ENCODE results near the gene TLE2. TPM values are rescaled to one million over a fixed set of nuclear protein-coding genes. Genes with fewer than 3 reads are reported as not detected.
"Not testable (repeated sequence)": the region's sequence is repeated elsewhere in the genome, so short reads cannot be mapped to it uniquely, and the experiment has no call there.

Gene TLE2
- total RNA-seq, 1 experiment from 2014 or later = not detected

DNA sequence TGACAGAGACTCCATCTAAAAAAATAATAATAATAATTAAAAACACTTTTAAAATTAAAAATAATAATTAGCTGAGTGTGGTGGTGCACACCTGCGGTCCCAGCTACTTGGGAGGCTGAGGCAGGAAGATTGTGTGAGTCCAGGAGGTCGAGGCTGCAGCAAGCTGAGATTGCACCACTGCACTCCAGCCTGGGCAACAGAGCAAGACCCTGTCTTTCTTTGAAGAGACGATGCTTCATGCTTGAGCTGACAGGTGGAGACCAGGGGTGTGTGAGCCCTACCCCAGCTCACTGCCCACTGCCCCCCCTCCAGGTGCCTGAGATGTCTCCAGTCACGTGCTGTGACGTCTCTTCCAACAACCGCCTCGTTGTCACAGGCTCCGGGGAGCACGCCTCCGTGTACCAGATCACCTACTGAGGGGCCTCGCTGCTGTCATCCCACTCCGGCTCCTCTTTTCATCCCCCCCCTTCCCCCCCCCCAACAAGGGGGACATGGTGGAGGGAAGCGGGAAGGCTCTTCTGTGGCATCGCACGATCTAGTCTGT, 34.4 kb downstream of the TLE2 start:
- no peaks in the 10 kb centered on the region for H3K4me1 ChIP-seq (ENCODE audit: low read length)
- H3K4me2 ChIP-seq (ENCODE audit: low read depth, low read length, poor library complexity, severe bottlenecking) = no peak overlapping the region
- no peaks in the 10 kb centered on the region for H3K9me2 ChIP-seq (replicated peaks; ENCODE audit: insufficient read depth, low read length)
- H3K4me3 ChIP-seq (ENCODE audit: low read length) = no peak overlapping the region
- no peak overlapping the region for H3K9ac ChIP-seq (ENCODE audit: low read length)
- H2AFZ ChIP-seq (ENCODE audit: low read length) = no peak overlapping the region
- DNase-seq = no peak
- no peak overlapping the region for H3K27ac ChIP-seq (ENCODE audit: low read length)
- H3K36me3 ChIP-seq (ENCODE audit: insufficient read depth, low read length) = no peaks in the 10 kb centered on the region
- no peaks in the 10 kb centered on the region for H3K79me2 ChIP-seq (ENCODE audit: low read length)
- no peaks in the 10 kb centered on the region for H3K9me3 ChIP-seq (ENCODE audit: low read length)
- H3K27me3 ChIP-seq (ENCODE audit: low read length) = no peaks in the 10 kb centered on the region
- no peaks in the 10 kb centered on the region for H4K20me1 ChIP-seq (ENCODE audit: insufficient read depth, low read depth, low read length)

DNA sequence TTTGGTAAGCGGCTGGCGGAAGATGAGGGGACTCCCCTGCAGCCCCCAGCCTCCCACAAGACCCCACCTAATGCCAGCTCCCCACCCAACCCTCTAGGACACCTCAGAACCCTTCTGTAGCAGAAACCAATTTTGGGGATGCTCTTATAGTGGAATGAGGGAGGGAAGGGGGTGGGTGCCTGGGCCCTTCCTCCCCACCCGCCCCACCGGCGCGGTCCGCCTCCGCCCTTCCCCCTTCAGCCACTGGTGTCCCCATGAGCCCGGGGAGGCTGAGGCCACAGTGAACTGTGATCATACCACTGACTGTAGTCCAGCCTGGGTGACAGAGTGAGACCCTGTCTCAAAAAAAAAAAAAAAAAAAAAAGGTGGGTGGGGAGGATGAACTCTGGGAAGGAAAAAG, 35.5 kb downstream of the TLE2 start:
- no peak overlapping the region for H3K9ac ChIP-seq (ENCODE audit: low read length)
- H3K27me3 ChIP-seq (ENCODE audit: low read length) = no peaks in the 10 kb centered on the region
- no peak overlapping the region for H3K4me3 ChIP-seq (ENCODE audit: low read length)
- no peaks in the 10 kb centered on the region for H3K4me1 ChIP-seq (ENCODE audit: low read length)
- H4K20me1 ChIP-seq (ENCODE audit: insufficient read depth, low read depth, low read length) = no peaks in the 10 kb centered on the region
- H3K79me2 ChIP-seq (ENCODE audit: low read length) = no peaks in the 10 kb centered on the region
- H3K4me2 ChIP-seq (ENCODE audit: low read depth, low read length, poor library complexity, severe bottlenecking) = no peak overlapping the region
- H3K9me3 ChIP-seq (ENCODE audit: low read length) = no peaks in the 10 kb centered on the region
- no peak overlapping the region for H2AFZ ChIP-seq (ENCODE audit: low read length)
- no peak overlapping the region for H3K27ac ChIP-seq (ENCODE audit: low read length)
- no peaks in the 10 kb centered on the region for H3K36me3 ChIP-seq (ENCODE audit: insufficient read depth, low read length)
- no peak for DNase-seq
- no peaks in the 10 kb centered on the region for H3K9me2 ChIP-seq (replicated peaks; ENCODE audit: insufficient read depth, low read length)

DNA sequence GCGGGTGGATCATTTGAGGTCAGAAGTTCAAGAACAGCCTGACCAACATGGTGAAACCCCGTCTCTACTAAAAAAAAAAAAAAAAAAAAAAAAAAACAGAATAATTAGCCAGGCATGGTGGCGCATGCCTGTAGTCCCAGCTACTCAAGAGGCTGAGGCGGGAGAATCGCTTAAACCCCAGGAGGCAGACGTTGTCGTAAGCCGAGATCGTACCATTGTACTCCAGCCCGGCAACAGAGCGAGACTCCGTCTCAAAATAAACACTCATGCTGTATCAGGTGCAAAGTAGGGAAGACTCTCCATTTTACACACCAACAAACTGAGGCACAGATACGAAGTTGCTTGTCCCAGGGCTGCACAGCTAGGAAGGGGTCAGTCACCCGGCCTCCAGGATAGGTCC, 36.1 kb downstream of the TLE2 start:
- Histone ChIP-seq H3K4me1 (ENCODE audit: low read length) (no peaks in the 10 kb centered on the region), H3K9me2 (replicated peaks; ENCODE audit: insufficient read depth, low read length) (no peaks in the 10 kb centered on the region), H3K9ac (ENCODE audit: low read length) (no peak overlapping the region), H3K4me3 (ENCODE audit: low read length) (no peak overlapping the region), H3K36me3 (ENCODE audit: insufficient read depth, low read length) (no peaks in the 10 kb centered on the region), H3K79me2 (ENCODE audit: low read length) (no peaks in the 10 kb centered on the region), H3K27me3 (ENCODE audit: low read length) (no peaks in the 10 kb centered on the region), H3K9me3 (ENCODE audit: low read length) (no peaks in the 10 kb centered on the region), H3K27ac (ENCODE audit: low read length) (no peak overlapping the region), H2AFZ (ENCODE audit: low read length) (no peak overlapping the region), H3K4me2 (ENCODE audit: low read depth, low read length, poor library complexity, severe bottlenecking) (no peak overlapping the region), H4K20me1 (ENCODE audit: insufficient read depth, low read depth, low read length) (no peaks in the 10 kb centered on the region)
- no peak for DNase-seq

DNA sequence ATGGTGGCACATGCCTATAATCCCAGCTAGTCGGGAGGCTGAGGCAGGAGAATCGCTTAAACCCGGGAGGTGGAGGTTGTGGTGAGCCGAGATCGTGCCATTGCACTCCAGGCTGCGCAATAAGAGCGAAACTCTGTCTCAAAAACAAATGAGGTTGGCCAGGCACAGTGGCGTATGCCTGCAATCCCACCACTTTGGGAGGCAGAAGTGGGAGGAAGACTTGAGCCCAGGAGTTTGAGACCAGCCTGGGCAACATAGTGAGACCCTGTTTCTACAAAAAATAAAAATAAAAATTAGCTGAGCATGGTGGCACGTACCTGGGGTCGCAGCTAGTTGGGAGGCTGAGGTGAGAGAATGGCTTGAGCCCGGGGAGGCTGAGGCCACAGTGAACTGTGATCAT, 36.7 kb downstream of the TLE2 start:
- not testable (repeated sequence) for H3K27ac ChIP-seq (ENCODE audit: low read length); H3K9ac ChIP-seq (ENCODE audit: low read length); H3K4me1 ChIP-seq (ENCODE audit: low read length); H3K27me3 ChIP-seq (ENCODE audit: low read length); H3K4me2 ChIP-seq (ENCODE audit: low read depth, low read length, poor library complexity, severe bottlenecking); H3K9me3 ChIP-seq (ENCODE audit: low read length); H2AFZ ChIP-seq (ENCODE audit: low read length); DNase-seq; H3K79me2 ChIP-seq (ENCODE audit: low read length); H3K9me2 ChIP-seq (replicated peaks; ENCODE audit: insufficient read depth, low read length); H3K4me3 ChIP-seq (ENCODE audit: low read length); H3K36me3 ChIP-seq (ENCODE audit: insufficient read depth, low read length); H4K20me1 ChIP-seq (ENCODE audit: insufficient read depth, low read depth, low read length)

DNA sequence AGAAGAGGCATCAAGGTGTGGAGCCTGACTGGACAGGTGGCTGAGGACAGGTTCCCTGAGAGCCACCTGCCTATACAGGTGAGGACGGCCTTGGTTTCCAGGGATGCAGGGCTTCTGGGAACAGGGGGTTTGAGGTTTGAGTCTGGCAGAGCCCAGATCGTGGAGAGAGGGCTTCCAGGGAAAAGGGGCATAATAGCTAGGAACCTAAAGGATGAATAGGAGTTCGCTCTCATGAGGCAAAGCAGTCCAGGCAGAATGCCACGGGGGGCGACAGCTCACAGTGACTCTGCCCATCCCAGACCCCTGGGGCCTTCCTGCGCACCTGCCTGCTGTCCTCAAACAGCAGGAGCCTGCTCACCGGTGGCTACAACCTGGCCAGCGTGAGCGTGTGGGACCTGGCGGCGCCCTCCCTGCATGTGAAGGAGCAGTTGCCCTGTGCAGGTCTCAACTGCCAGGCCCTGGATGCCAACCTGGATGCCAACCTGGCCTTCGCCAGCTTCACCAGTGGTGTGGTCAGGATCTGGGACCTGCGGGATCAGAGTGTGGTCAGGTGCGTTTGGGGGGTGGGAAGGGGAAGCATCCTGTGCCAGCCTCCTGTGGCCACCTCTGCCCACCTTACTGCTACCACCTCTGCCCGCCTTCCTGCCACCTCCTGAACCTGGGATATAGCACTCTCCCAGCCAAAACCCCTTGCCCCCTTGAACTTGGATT, 39.7 kb downstream of the TLE2 start:
- H3K79me2 ChIP-seq (ENCODE audit: low read length) = no peaks in the 10 kb centered on the region
- DNase-seq = no peak
- H3K27ac ChIP-seq (ENCODE audit: low read length) = no peak overlapping the region
- H2AFZ ChIP-seq (ENCODE audit: low read length) = no peak overlapping the region
- H3K36me3 ChIP-seq (ENCODE audit: insufficient read depth, low read length) = no peaks in the 10 kb centered on the region
- H4K20me1 ChIP-seq (ENCODE audit: insufficient read depth, low read depth, low read length) = no peaks in the 10 kb centered on the region
- no peaks in the 10 kb centered on the region for H3K9me2 ChIP-seq (replicated peaks; ENCODE audit: insufficient read depth, low read length)
- no peaks in the 10 kb centered on the region for H3K9me3 ChIP-seq (ENCODE audit: low read length)
- no peak overlapping the region for H3K9ac ChIP-seq (ENCODE audit: low read length)
- H3K4me3 ChIP-seq (ENCODE audit: low read length) = no peak overlapping the region
- no peaks in the 10 kb centered on the region for H3K4me1 ChIP-seq (ENCODE audit: low read length)
- H3K4me2 ChIP-seq (ENCODE audit: low read depth, low read length, poor library complexity, severe bottlenecking) = no peak overlapping the region
- no peaks in the 10 kb centered on the region for H3K27me3 ChIP-seq (ENCODE audit: low read length)

DNA sequence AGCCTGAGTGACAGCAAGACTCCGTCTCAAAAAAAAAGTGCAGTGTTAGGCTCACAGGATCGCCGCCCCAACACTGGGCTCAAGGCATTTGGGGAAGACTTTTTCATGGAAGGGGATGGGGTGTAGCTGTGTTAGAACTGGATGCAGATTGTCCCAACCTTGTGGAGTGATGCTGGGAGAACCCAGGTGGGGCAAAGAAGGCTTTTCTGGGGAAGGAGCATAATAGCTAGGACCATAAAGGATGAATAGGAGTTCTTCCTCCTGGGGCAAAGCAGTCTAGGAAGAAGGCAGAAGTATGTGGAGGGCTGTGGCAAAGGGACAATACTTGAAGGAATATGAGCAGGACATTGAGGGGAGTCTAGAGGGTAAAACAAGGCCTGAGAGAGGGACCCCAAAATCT, 40.5 kb downstream of the TLE2 start:
- no peak overlapping the region for H3K27ac ChIP-seq (ENCODE audit: low read length)
- no peaks in the 10 kb centered on the region for H3K36me3 ChIP-seq (ENCODE audit: insufficient read depth, low read length)
- no peaks in the 10 kb centered on the region for H3K9me2 ChIP-seq (replicated peaks; ENCODE audit: insufficient read depth, low read length)
- no peak overlapping the region for H3K9ac ChIP-seq (ENCODE audit: low read length)
- H4K20me1 ChIP-seq (ENCODE audit: insufficient read depth, low read depth, low read length) = no peaks in the 10 kb centered on the region
- peaks cover 8% of the 10 kb centered on the region for H3K4me1 ChIP-seq (ENCODE audit: low read length)
- H3K27me3 ChIP-seq (ENCODE audit: low read length) = no peaks in the 10 kb centered on the region
- H3K4me3 ChIP-seq (ENCODE audit: low read length) = no peak overlapping the region
- H2AFZ ChIP-seq (ENCODE audit: low read length) = no peak overlapping the region
- no peak for DNase-seq
- H3K9me3 ChIP-seq (ENCODE audit: low read length) = no peaks in the 10 kb centered on the region
- no peaks in the 10 kb centered on the region for H3K79me2 ChIP-seq (ENCODE audit: low read length)
- H3K4me2 ChIP-seq (ENCODE audit: low read depth, low read length, poor library complexity, severe bottlenecking) = no peak overlapping the region

DNA sequence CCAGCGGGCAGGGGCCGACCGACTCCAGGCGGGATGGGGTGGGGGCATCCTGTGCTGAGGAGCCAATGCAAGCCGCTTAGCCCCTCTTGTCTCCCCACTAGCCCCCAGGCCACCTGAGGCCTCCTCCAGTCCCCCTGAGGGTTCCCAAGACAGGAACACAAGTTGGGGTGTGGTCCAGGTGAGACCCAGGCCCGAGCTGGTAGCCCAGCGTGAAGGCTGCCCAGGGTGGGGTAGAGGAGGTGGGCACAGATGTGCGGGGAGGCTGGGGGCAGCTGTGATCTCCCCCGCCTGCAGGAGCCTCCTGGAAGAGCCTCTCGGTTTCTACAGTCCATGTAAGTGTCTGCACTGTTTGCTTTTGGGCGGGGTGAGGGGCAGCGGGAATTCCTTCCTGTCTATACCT, 41.3 kb downstream of the TLE2 start:
- no peaks in the 10 kb centered on the region for H3K9me2 ChIP-seq (replicated peaks; ENCODE audit: insufficient read depth, low read length)
- no peaks in the 10 kb centered on the region for H3K9me3 ChIP-seq (ENCODE audit: low read length)
- no peaks in the 10 kb centered on the region for H4K20me1 ChIP-seq (ENCODE audit: insufficient read depth, low read depth, low read length)
- no peak overlapping the region for H2AFZ ChIP-seq (ENCODE audit: low read length)
- H3K79me2 ChIP-seq (ENCODE audit: low read length) = no peaks in the 10 kb centered on the region
- no peaks in the 10 kb centered on the region for H3K36me3 ChIP-seq (ENCODE audit: insufficient read depth, low read length)
- H3K9ac ChIP-seq (ENCODE audit: low read length) = no peak overlapping the region
- H3K27me3 ChIP-seq (ENCODE audit: low read length) = no peaks in the 10 kb centered on the region
- H3K4me3 ChIP-seq (ENCODE audit: low read length) = no peak overlapping the region
- H3K4me2 ChIP-seq (ENCODE audit: low read depth, low read length, poor library complexity, severe bottlenecking) = no peak overlapping the region
- H3K27ac ChIP-seq (ENCODE audit: low read length) = no peak overlapping the region
- peaks cover 8% of the 10 kb centered on the region for H3K4me1 ChIP-seq (ENCODE audit: low read length)
- no peak for DNase-seq

DNA sequence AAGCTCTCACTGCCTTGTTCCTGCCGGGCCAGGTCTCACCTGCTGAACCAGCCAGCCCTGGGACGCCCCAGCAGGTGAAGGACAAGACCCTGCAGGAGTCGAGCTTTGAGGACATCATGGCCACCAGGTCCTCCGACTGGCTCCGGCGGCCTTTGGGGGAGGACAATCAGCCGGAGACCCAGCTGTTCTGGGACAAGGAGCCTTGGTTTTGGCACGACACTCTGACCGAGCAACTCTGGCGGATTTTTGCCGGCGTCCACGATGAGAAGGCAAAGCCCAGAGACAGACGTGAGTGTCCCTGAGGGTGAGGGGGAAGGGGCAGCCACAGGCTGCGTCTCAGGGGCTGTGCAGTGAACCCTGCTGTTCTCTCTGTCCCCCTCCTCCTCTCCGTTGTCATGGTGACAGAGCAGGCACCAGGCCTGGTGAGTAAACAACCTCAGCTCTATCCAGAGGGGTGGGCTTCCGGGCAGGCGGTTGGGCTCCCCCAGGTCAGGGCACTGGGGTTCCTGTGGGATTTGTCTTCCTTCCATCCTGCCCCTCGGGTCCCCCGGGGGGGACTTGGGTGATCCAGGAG, 42.0 kb downstream of the TLE2 start:
- Histone ChIP-seq H3K4me1 (ENCODE audit: low read length) (peaks cover 8% of the 10 kb centered on the region), H4K20me1 (ENCODE audit: insufficient read depth, low read depth, low read length) (no peaks in the 10 kb centered on the region), H3K36me3 (ENCODE audit: insufficient read depth, low read length) (no peaks in the 10 kb centered on the region), H3K4me2 (ENCODE audit: low read depth, low read length, poor library complexity, severe bottlenecking) (no peak overlapping the region), H3K9me3 (ENCODE audit: low read length) (no peaks in the 10 kb centered on the region), H3K4me3 (ENCODE audit: low read length) (no peak overlapping the region), H3K27ac (ENCODE audit: low read length) (no peak overlapping the region), H3K27me3 (ENCODE audit: low read length) (no peaks in the 10 kb centered on the region), H3K9ac (ENCODE audit: low read length) (no peak overlapping the region), H3K9me2 (replicated peaks; ENCODE audit: insufficient read depth, low read length) (no peaks in the 10 kb centered on the region), H2AFZ (ENCODE audit: low read length) (no peak overlapping the region), H3K79me2 (ENCODE audit: low read length) (no peaks in the 10 kb centered on the region)
- DNase-seq = no peak

Measured in Karpas-422 (cell line).